DND-41 (cell line): ENCODE results near the gene EOGT.

Source experiments
- ATAC-seq: fragments of 200-7000 bp; cut with Tn5 transposase; 3 replicates; pipeline ENCODE4 v1.9.1; 2021; ENCODE audit warnings: low read depth; ENCODE audit not compliant: insufficient read depth
- DNase-seq: peaks from one replicate; pipeline ENCODE4 v3.0.0-alpha.2; 2020
- H2AFZ ChIP-seq: 2 replicates; pipeline ENCODE4 v1.6.0; 2012; ENCODE audit warnings: low read depth, low read length
- H3K27ac ChIP-seq: 2 replicates; pipeline ENCODE4 v1.5.1; 2012; ENCODE audit warnings: low read length, inconsistent platforms
- H3K27me3 ChIP-seq: fragments of 200-600 bp; sonication (generic); 2 replicates; pipeline ENCODE4 v1.6.0; 2012; ENCODE audit warnings: low read length, mild to moderate bottlenecking, inconsistent platforms; ENCODE audit not compliant: insufficient read depth, poor library complexity
- H3K36me3 ChIP-seq: 2 replicates; pipeline ENCODE4 v1.5.1; 2012; ENCODE audit warnings: low read length, inconsistent platforms; ENCODE audit not compliant: insufficient read depth
- H3K4me1 ChIP-seq: 2 replicates; pipeline ENCODE4 v1.5.1; 2012; ENCODE audit warnings: mild to moderate bottlenecking, low read length; ENCODE audit not compliant: insufficient read depth
- H3K4me2 ChIP-seq: 2 replicates; pipeline ENCODE4 v1.6.0; 2012; ENCODE audit warnings: mild to moderate bottlenecking, moderate library complexity, low read length, inconsistent platforms; ENCODE audit not compliant: insufficient read depth
- H3K4me3 ChIP-seq, 2 experiments: fragments of 200-600 bp in 1 of 2; shearing (Covaris generic) in 1 of 2; 2 replicates each; pipeline ENCODE4 v1.5.1; 2012 to 2016; ENCODE audit warnings: inconsistent platforms in 2 of 2, low read length in 2 of 2, mild to moderate bottlenecking in 2 of 2, low read depth in 1 of 2, moderate library complexity in 1 of 2
- H3K79me2 ChIP-seq: 2 replicates; pipeline ENCODE4 v1.6.0; 2012; ENCODE audit warnings: low read length, inconsistent platforms; ENCODE audit not compliant: insufficient read depth
- H3K9ac ChIP-seq: 2 replicates; pipeline ENCODE4 v1.6.0; 2012; ENCODE audit warnings: low read depth, mild to moderate bottlenecking, inconsistent platforms, low read length, moderate library complexity
- H3K9me3 ChIP-seq: 2 replicates; pipeline ENCODE4 v1.5.1; 2012; ENCODE audit warnings: low read length, moderate library complexity, mild to moderate bottlenecking, inconsistent platforms; ENCODE audit not compliant: insufficient read depth, severe bottlenecking
- H4K20me1 ChIP-seq: 2 replicates; pipeline ENCODE4 v1.6.0; 2012; ENCODE audit warnings: low read length; ENCODE audit not compliant: insufficient read depth
- EZH2 ChIP-seq: IDR thresholded peaks from 3 replicates; pipeline ENCODE4 v1.6.1; 2012; ENCODE audit warnings: borderline replicate concordance, low read depth, mild to moderate bottlenecking, moderate library complexity, low read length, inconsistent platforms; ENCODE audit not compliant: severe bottlenecking
- TF ChIP-seq, protein P1 (sequence below): IDR thresholded peaks from 2 replicates; pipeline ENCODE4 v1.5.1; 2012; ENCODE audit warnings: borderline replicate concordance, low read length, moderate library complexity, mild to moderate bottlenecking; ENCODE audit not compliant: poor library complexity, severe bottlenecking; ENCODE audit errors: extremely low read depth

EOGT gene

GRCh38 chr3:69058180-69058946 lies 44.9 kb upstream of the EOGT start:
- Histone ChIP-seq H3K27me3 (no peaks in the 10 kb centered on the region), H3K4me2 (peak overlapping the region; percentile 10), H3K79me2 (no peaks in the 10 kb centered on the region), H3K9me3 (no peaks in the 10 kb centered on the region), H3K36me3 (peaks cover 72% of the 10 kb centered on the region), H2AFZ (peak overlapping the region; percentile 30; the same call in 1 of the 2 replicates), H3K4me1 (peaks cover 19% of the 10 kb centered on the region), H4K20me1 (no peaks in the 10 kb centered on the region), H3K27ac (peak overlapping the region; percentile 73), H3K9ac (peak overlapping the region; percentile 17; the same call in 1 of the 2 replicates), H3K4me3 (no peak overlapping the region)
- TF ChIP-seq, protein P1, sequence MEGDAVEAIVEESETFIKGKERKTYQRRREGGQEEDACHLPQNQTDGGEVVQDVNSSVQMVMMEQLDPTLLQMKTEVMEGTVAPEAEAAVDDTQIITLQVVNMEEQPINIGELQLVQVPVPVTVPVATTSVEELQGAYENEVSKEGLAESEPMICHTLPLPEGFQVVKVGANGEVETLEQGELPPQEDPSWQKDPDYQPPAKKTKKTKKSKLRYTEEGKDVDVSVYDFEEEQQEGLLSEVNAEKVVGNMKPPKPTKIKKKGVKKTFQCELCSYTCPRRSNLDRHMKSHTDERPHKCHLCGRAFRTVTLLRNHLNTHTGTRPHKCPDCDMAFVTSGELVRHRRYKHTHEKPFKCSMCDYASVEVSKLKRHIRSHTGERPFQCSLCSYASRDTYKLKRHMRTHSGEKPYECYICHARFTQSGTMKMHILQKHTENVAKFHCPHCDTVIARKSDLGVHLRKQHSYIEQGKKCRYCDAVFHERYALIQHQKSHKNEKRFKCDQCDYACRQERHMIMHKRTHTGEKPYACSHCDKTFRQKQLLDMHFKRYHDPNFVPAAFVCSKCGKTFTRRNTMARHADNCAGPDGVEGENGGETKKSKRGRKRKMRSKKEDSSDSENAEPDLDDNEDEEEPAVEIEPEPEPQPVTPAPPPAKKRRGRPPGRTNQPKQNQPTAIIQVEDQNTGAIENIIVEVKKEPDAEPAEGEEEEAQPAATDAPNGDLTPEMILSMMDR: no peak
- no peak for TF ChIP-seq EZH2
- ATAC-seq: peak; percentile 99
- peak; percentile 25 for DNase-seq

DNA sequence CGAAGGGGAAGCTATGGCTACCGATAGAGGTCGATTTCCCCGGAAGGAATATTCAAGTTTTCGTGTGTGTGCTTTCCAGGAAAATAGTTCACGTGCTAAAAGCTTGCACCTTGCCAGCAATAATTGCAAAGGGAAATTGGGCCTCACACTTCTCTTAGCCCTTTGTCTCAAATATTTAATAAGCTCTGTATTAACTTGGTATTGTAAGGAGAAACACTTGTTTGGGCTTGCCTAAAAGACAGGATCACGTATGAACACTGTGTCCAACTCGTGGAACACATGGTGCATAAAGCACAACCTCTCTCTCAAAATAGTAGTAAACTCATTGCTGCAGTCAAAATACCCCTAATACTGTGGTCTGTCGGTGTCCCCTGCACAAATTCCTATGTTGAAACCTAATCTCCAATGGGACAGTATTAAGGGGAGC lies 39.0 kb upstream of the EOGT start:
- no peak for DNase-seq
- peak; percentile 6; the same call in 1 of the 3 replicates for ATAC-seq
- Histone ChIP-seq H3K36me3 (peaks cover 35% of the 10 kb centered on the region), H3K4me3 (peak overlapping the region; percentile 78 to 91; a peak in 3 of 4 replicates), H3K9ac (peak overlapping the region; percentile 68), H3K27me3 (no peaks in the 10 kb centered on the region), H2AFZ (peak overlapping the region; percentile 85), H4K20me1 (peaks cover 6% of the 10 kb centered on the region; the same call in 1 of the 2 replicates), H3K9me3 (no peaks in the 10 kb centered on the region), H3K27ac (peak overlapping the region; percentile 83), H3K79me2 (peaks cover 44% of the 10 kb centered on the region), H3K4me1 (peaks cover 42% of the 10 kb centered on the region), H3K4me2 (peak overlapping the region; percentile 83)
- TF ChIP-seq, protein P1: no peak
- no peak for TF ChIP-seq EZH2

DNA sequence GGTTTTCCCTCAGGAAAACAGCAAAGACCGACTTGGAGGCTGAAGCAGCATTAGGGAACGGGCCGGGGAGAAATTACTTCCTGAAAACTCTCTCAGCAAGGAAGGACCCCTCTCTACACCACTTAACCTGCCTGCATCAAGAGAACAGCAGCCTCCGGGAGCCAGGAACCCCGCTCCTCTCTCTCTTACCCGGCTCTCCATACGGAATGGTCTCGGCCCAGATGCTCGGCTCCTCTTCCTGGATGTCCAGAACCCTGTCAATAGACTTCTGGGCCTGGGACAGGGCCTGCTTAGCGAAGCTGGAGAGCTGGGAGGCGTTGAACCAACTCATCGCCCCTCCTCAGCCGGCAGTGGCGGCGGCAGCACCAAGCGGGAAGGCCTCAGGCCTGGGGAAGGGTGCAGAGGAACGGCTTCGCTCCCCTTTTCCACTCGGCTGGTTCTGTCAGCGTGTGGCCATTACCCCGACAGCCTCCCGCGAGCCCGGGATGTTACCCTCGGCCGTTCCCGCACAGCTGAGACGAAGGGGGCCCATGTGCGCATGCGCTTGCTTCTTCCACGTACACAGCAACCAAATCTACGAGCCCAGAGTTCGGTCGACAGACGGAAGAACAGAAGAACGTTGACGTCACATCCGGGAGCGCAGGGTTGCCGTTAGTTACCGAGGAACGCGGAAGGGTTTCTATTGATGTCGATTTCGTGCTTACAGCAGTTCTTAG lies 38.4 kb upstream of the EOGT start, which contains the start of gene TMF1:
Gene TMF1, minus strand, starts transcription at position 578 of the 716 bp plus-strand sequence. Its CDS starts 247 bp downstream, at position 331.
- Histone ChIP-seq H3K9ac (peak within 1 kb of the TSS; percentile 68), H3K4me1 (peaks cover 42% of the 10 kb centered on the region)
- ATAC-seq: peak; percentile 92

More for the DNA sequence above, 38.4 kb upstream of the EOGT start, which contains the start of gene TMF1:
- TF ChIP-seq EZH2: no peak
- TF ChIP-seq, protein P1: no peak
- Histone ChIP-seq H2AFZ (peak within 1 kb of the TSS; percentile 85), H3K27ac (peak within 1 kb of the TSS; percentile 83), H3K36me3 (peaks cover 37% of the 10 kb centered on the region), H3K79me2 (peaks cover 44% of the 10 kb centered on the region), H3K9me3 (no peaks in the 10 kb centered on the region), H3K4me2 (peak within 1 kb of the TSS; percentile 83), H3K4me3 (peak within 1 kb of the TSS; percentile 78 to 91), H3K27me3 (no peaks in the 10 kb centered on the region), H4K20me1 (peaks cover 6% of the 10 kb centered on the region; the same call in 1 of the 2 replicates)
- DNase-seq: peak; percentile 96
